Neural progenitor cell (in vitro differentiated cells): Measurements from ENCODE around the gene KCNC2. TPM values are rescaled to one million over a fixed set of nuclear protein-coding genes. Genes with fewer than 3 reads are reported as not detected.

Source experiments
- DNase-seq: peaks from one replicate; pipeline ENCODE4 v3.0.0-alpha.2; 2016; ENCODE audit warnings: low spot score
- H2AFZ ChIP-seq: fragments of 200-600 bp; sonication (generic); replicated peaks from 2 replicates; pipeline ENCODE4 v1.6.1; 2016; ENCODE audit warnings: antibody characterized with exemption
- H3F3A ChIP-seq: fragments of 200-600 bp; sonication (generic); 2 replicates; pipeline ENCODE4 v1.6.1; 2016; ENCODE audit warnings: antibody characterized with exemption, low read depth
- H3K27ac ChIP-seq: fragments of 200-600 bp; sonication (generic); 2 replicates; pipeline ENCODE4 v1.5.1; 2016; ENCODE audit warnings: mild to moderate bottlenecking
- H3K27me3 ChIP-seq: fragments of 200-600 bp; sonication (generic); 2 replicates; pipeline ENCODE4 v1.6.1; 2016; ENCODE audit warnings: mild to moderate bottlenecking, moderate library complexity
- H3K36me3 ChIP-seq: fragments of 200-600 bp; sonication (generic); 2 replicates; pipeline ENCODE4 v1.5.1; 2016
- H3K4me1 ChIP-seq: fragments of 200-600 bp; sonication (generic); 2 replicates; pipeline ENCODE4 v1.6.1; 2016; ENCODE audit warnings: mixed run types
- H3K4me2 ChIP-seq: fragments of 200-600 bp; sonication (generic); 2 replicates; pipeline ENCODE4 v1.6.1; 2016
- H3K4me3 ChIP-seq: fragments of 200-600 bp; sonication (generic); 2 replicates; pipeline ENCODE4 v1.5.1; 2016
- H3K79me2 ChIP-seq: fragments of 200-600 bp; sonication (generic); 2 replicates; pipeline ENCODE4 v1.6.1; 2016; ENCODE audit warnings: low read depth
- H3K9ac ChIP-seq: fragments of 200-600 bp; sonication (generic); 2 replicates; pipeline ENCODE4 v1.6.1; 2016
- H3K9me3 ChIP-seq: fragments of 200-600 bp; sonication (generic); 2 replicates; pipeline ENCODE4 v1.5.1; 2016; ENCODE audit warnings: low read depth
- H4K20me1 ChIP-seq: fragments of 200-600 bp; sonication (generic); 2 replicates; pipeline ENCODE4 v1.6.1; 2016; ENCODE audit warnings: low read depth
- H3K27ac Mint-ChIP-seq: 3 replicates; pipeline ENCODE4 v1.8.0; 2021; ENCODE audit warnings: mixed read lengths
- H3K27me3 Mint-ChIP-seq: 2 replicates; pipeline ENCODE4 v1.8.0; 2022; ENCODE audit warnings: low read depth, mild to moderate bottlenecking, inconsistent platforms, moderate library complexity, mixed read lengths; ENCODE audit not compliant: insufficient read depth
- H3K36me3 Mint-ChIP-seq: 3 replicates; pipeline ENCODE4 v1.8.0; 2021; ENCODE audit warnings: mixed read lengths
- H3K4me1 Mint-ChIP-seq: 3 replicates; pipeline ENCODE4 v1.8.0; 2021; ENCODE audit warnings: mixed read lengths
- H3K4me3 Mint-ChIP-seq: 3 replicates; pipeline ENCODE4 v1.8.0; 2021; ENCODE audit warnings: mild to moderate bottlenecking, moderate library complexity, mixed read lengths
- H3K9me3 Mint-ChIP-seq: 3 replicates; pipeline ENCODE4 v1.8.0; 2020; ENCODE audit warnings: mixed read lengths
- CTCF ChIP-seq: fragments of 200-600 bp; sonication (generic); IDR thresholded peaks from 2 replicates; pipeline ENCODE4 v1.5.1; 2017; ENCODE audit warnings: antibody characterized with exemption, mild to moderate bottlenecking
- EZH2 ChIP-seq: fragments of 200-600 bp; sonication (generic); IDR thresholded peaks from 2 replicates; pipeline ENCODE4 v1.6.1; 2017; ENCODE audit warnings: antibody characterized with exemption, mild to moderate bottlenecking, moderate library complexity
- EZH2phosphoT487 ChIP-seq: fragments of 200-600 bp; sonication (generic); IDR thresholded peaks from 2 replicates; pipeline ENCODE4 v1.6.1; 2017; ENCODE audit warnings: antibody characterized with exemption
- total RNA-seq: library from RNA; depleted of rRNA; stranded (reverse); fragments of >200 nt; gene quantifications from 2 replicates; pipeline ENCODE4 v1.2.3, GENCODE V29; 2015; ENCODE audit warnings: low replicate concordance

Gene KCNC2
- total RNA-seq, 1 donor from 2014 or later, result not detected

GRCh38 chr12:75080582-75080981 is 129.1 kb downstream of the KCNC2 start:
- Mint-ChIP-seq H3K27ac (no peak overlapping the region), H3K27me3 (no peaks in the 10 kb centered on the region), H3K4me3 (no peak overlapping the region), H3K4me1 (peaks cover 6% of the 10 kb centered on the region), H3K36me3 (no peaks in the 10 kb centered on the region), H3K9me3 (no peaks in the 10 kb centered on the region)
- H3K4me3 ChIP-seq, result no peak overlapping the region
- no peak overlapping the region for H2AFZ ChIP-seq
- H3K36me3 ChIP-seq, result no peaks in the 10 kb centered on the region
- no peaks in the 10 kb centered on the region for H3K79me2 ChIP-seq
- H3K27me3 ChIP-seq, result no peaks in the 10 kb centered on the region
- H4K20me1 ChIP-seq, result no peaks in the 10 kb centered on the region
- H3K27ac ChIP-seq, result no peak overlapping the region
- DNase-seq, result no peak
- H3K4me1 ChIP-seq, result no peaks in the 10 kb centered on the region
- H3K9ac ChIP-seq, result no peak overlapping the region
- H3K4me2 ChIP-seq, result no peak overlapping the region
- TF ChIP-seq EZH2, result no peak
- TF ChIP-seq EZH2phosphoT487, result no peak
- no peak for TF ChIP-seq CTCF
- no peaks in the 10 kb centered on the region for H3K9me3 ChIP-seq
- H3F3A ChIP-seq, result no peaks in the 10 kb centered on the region

GRCh38 chr12:75065482-75065881 is 144.2 kb downstream of the KCNC2 start:
- Histone ChIP-seq H2AFZ (no peak overlapping the region), H3K4me3 (no peak overlapping the region), H3K9ac (no peak overlapping the region), H3F3A (no peaks in the 10 kb centered on the region), H4K20me1 (no peaks in the 10 kb centered on the region), H3K4me2 (no peak overlapping the region), H3K27ac (no peak overlapping the region), H3K36me3 (no peaks in the 10 kb centered on the region), H3K79me2 (no peaks in the 10 kb centered on the region), H3K4me1 (no peaks in the 10 kb centered on the region), H3K9me3 (no peaks in the 10 kb centered on the region), H3K27me3 (no peaks in the 10 kb centered on the region)
- no peaks in the 10 kb centered on the region for H3K9me3 Mint-ChIP-seq
- no peak for DNase-seq
- no peaks in the 10 kb centered on the region for H3K27me3 Mint-ChIP-seq
- no peak overlapping the region for H3K4me3 Mint-ChIP-seq
- no peak for TF ChIP-seq EZH2phosphoT487
- no peaks in the 10 kb centered on the region for H3K36me3 Mint-ChIP-seq
- no peak overlapping the region for H3K27ac Mint-ChIP-seq
- no peaks in the 10 kb centered on the region for H3K4me1 Mint-ChIP-seq

GRCh38 chr12:75062691-75063090 is 146.9 kb downstream of the KCNC2 start:
- no peaks in the 10 kb centered on the region for H3K36me3 ChIP-seq
- no peaks in the 10 kb centered on the region for H3K27me3 Mint-ChIP-seq
- H3K79me2 ChIP-seq, result no peaks in the 10 kb centered on the region
- H4K20me1 ChIP-seq, result no peaks in the 10 kb centered on the region
- H3F3A ChIP-seq, result no peaks in the 10 kb centered on the region
- H3K27me3 ChIP-seq, result no peaks in the 10 kb centered on the region
- H3K27ac Mint-ChIP-seq, result no peak overlapping the region
- H3K9me3 Mint-ChIP-seq, result no peaks in the 10 kb centered on the region
- H3K27ac ChIP-seq, result no peak overlapping the region
- no peak overlapping the region for H2AFZ ChIP-seq
- H3K4me3 Mint-ChIP-seq, result no peak overlapping the region
- TF ChIP-seq EZH2 (no peak), CTCF (no peak), EZH2phosphoT487 (no peak)
- H3K9ac ChIP-seq, result no peak overlapping the region
- no peaks in the 10 kb centered on the region for H3K9me3 ChIP-seq
- H3K4me2 ChIP-seq, result no peak overlapping the region
- no peak overlapping the region for H3K4me3 ChIP-seq
- no peak for DNase-seq
- H3K4me1 ChIP-seq, result peaks cover 5% of the 10 kb centered on the region
- H3K4me1 Mint-ChIP-seq, result peaks cover 3% of the 10 kb centered on the region
- H3K36me3 Mint-ChIP-seq, result no peaks in the 10 kb centered on the region

GRCh38 chr12:75058228-75058627 is 151.4 kb downstream of the KCNC2 start:
- Histone ChIP-seq H3F3A (no peaks in the 10 kb centered on the region), H2AFZ (no peak overlapping the region), H3K36me3 (no peaks in the 10 kb centered on the region), H4K20me1 (no peaks in the 10 kb centered on the region), H3K9me3 (no peaks in the 10 kb centered on the region), H3K9ac (no peak overlapping the region), H3K4me1 (peaks cover 5% of the 10 kb centered on the region), H3K27ac (no peak overlapping the region), H3K4me3 (no peak overlapping the region), H3K27me3 (no peaks in the 10 kb centered on the region), H3K79me2 (no peaks in the 10 kb centered on the region), H3K4me2 (no peak overlapping the region)
- no peak for DNase-seq
- Mint-ChIP-seq H3K36me3 (no peaks in the 10 kb centered on the region), H3K27me3 (no peaks in the 10 kb centered on the region), H3K27ac (no peak overlapping the region), H3K9me3 (no peaks in the 10 kb centered on the region), H3K4me1 (peaks cover 3% of the 10 kb centered on the region), H3K4me3 (no peak overlapping the region)
- TF ChIP-seq CTCF, result no peak
- no peak for TF ChIP-seq EZH2phosphoT487
- no peak for TF ChIP-seq EZH2
